A549 (cell line): ENCODE results near the gene GPR183.

Source experiments
- CTCF ChIP-seq: fragments of >200 bp; sonication (Bioruptor Twin); formaldehyde crosslinking; IDR thresholded peaks from 3 replicates; pipeline ENCODE4 v1.5.1; 2016
- EP300 ChIP-seq, 2 experiments: fragments of >200 bp; sonication (Bioruptor Twin); formaldehyde crosslinking; IDR thresholded peaks; 2 replicates in 1 of 2; 3 replicates in 1 of 2; pipeline ENCODE4 v1.6.1; 2016 to 2017
- ESRRA ChIP-seq: fragments of 150-350 bp; IDR thresholded peaks from 2 replicates; pipeline ENCODE4 v1.6.1; 2014; ENCODE audit warnings: mild to moderate bottlenecking, low read length, borderline replicate concordance
- GATA3 ChIP-seq: IDR thresholded peaks from 2 replicates; pipeline ENCODE4 v1.6.1; 2012; ENCODE audit warnings: borderline replicate concordance
- KDM1A ChIP-seq: fragments of 200-600 bp; sonication (generic); IDR thresholded peaks from 2 replicates; pipeline ENCODE4 v1.6.1; 2016; ENCODE audit warnings: low read depth, mild to moderate bottlenecking
- MAFK ChIP-seq: fragments of 450-650 bp; IDR thresholded peaks from 2 replicates; pipeline ENCODE4 v1.6.1; 2014; ENCODE audit not compliant: partially characterized antibody
- MAX ChIP-seq: IDR thresholded peaks from 2 replicates; pipeline ENCODE4 v1.6.1; 2012
- MYC ChIP-seq: IDR thresholded peaks from 2 replicates; pipeline ENCODE4 v1.6.1; 2012; ENCODE audit warnings: mild to moderate bottlenecking, inconsistent platforms, low read length, improper control_type of control experiment, borderline replicate concordance
- POLR2A ChIP-seq: IDR thresholded peaks from 2 replicates; pipeline ENCODE4 v1.6.1; 2012; ENCODE audit warnings: mild to moderate bottlenecking, low read length
- RFX5 ChIP-seq: fragments of 450-650 bp; IDR thresholded peaks from 2 replicates; pipeline ENCODE4 v1.7.1; 2014; ENCODE audit warnings: antibody characterized with exemption, mild to moderate bottlenecking, moderate library complexity
- ZNF302 ChIP-seq: fragments of 250-450 bp; sonication (Bioruptor Pico); IDR thresholded peaks from 2 replicates; pipeline ENCODE4 v1.9.0; 2021; ENCODE audit warnings: inconsistent platforms, mild to moderate bottlenecking, moderate library complexity
- TF ChIP-seq, protein P1 (sequence below): fragments of 200-600 bp; sonication (generic); IDR thresholded peaks from 2 replicates; pipeline ENCODE4 v1.6.1; 2016; ENCODE audit warnings: antibody characterized with exemption, mild to moderate bottlenecking, moderate library complexity

- TF ChIP-seq CTCF (no peak), POLR2A (no peak), GATA3 (no peak), RFX5 (no peak), MAFK (no peak), EP300 (IDR thresholded peaks at IDR 0.05) (no peak), KDM1A (no peak), MAX (no peak), MYC (no peak), ESRRA (no peak), ZNF302 (CRISPR knock-in tag) (no peak)
- TF ChIP-seq, protein P1, sequence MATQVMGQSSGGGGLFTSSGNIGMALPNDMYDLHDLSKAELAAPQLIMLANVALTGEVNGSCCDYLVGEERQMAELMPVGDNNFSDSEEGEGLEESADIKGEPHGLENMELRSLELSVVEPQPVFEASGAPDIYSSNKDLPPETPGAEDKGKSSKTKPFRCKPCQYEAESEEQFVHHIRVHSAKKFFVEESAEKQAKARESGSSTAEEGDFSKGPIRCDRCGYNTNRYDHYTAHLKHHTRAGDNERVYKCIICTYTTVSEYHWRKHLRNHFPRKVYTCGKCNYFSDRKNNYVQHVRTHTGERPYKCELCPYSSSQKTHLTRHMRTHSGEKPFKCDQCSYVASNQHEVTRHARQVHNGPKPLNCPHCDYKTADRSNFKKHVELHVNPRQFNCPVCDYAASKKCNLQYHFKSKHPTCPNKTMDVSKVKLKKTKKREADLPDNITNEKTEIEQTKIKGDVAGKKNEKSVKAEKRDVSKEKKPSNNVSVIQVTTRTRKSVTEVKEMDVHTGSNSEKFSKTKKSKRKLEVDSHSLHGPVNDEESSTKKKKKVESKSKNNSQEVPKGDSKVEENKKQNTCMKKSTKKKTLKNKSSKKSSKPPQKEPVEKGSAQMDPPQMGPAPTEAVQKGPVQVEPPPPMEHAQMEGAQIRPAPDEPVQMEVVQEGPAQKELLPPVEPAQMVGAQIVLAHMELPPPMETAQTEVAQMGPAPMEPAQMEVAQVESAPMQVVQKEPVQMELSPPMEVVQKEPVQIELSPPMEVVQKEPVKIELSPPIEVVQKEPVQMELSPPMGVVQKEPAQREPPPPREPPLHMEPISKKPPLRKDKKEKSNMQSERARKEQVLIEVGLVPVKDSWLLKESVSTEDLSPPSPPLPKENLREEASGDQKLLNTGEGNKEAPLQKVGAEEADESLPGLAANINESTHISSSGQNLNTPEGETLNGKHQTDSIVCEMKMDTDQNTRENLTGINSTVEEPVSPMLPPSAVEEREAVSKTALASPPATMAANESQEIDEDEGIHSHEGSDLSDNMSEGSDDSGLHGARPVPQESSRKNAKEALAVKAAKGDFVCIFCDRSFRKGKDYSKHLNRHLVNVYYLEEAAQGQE = no peak
Observed at GRCh38 chr13:99326012-99326411, 18.8 kb upstream of the GPR183 start.
